Stimulated activated CD8-positive, alpha-beta memory T cell treated with anti-CD3 and anti-CD28 coated beads, Interleukin-2, amount 100 ng/mL, for 48 hours (primary cell): ENCODE data around the gene BRD3OS.
"Not testable (repeated sequence)": the region's sequence is repeated elsewhere in the genome, so short reads cannot be mapped to it uniquely, and the experiment has no call there.

Source experiments
- DNase-seq, 2 donors: peaks; one replicate each; pipeline ENCODE4 v3.0.0-alpha.2; 2020; ENCODE audit warnings: low read depth in 2 of 2

Gene BRD3OS

DNA sequence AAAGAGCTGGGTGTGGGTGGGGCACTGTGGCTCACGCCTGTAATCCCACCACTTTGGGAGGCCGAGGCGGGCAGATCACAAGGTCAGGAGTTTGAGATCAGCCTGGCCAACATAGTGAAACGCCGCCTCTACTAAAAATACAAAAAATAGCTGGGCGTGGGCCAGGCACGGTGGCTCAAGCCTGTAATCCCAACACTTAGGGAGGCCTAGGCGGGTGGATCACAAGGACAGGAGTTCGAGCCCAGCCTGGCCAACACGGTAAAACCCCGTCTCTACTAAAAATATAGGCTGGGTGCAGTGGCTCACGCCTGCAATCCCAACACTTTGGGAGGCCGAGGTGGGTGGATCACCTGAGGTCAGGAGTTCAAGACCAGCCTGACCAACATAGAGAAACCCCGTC, 36.5 kb upstream of the BRD3OS start:
- DNase-seq = not testable (repeated sequence)

DNA sequence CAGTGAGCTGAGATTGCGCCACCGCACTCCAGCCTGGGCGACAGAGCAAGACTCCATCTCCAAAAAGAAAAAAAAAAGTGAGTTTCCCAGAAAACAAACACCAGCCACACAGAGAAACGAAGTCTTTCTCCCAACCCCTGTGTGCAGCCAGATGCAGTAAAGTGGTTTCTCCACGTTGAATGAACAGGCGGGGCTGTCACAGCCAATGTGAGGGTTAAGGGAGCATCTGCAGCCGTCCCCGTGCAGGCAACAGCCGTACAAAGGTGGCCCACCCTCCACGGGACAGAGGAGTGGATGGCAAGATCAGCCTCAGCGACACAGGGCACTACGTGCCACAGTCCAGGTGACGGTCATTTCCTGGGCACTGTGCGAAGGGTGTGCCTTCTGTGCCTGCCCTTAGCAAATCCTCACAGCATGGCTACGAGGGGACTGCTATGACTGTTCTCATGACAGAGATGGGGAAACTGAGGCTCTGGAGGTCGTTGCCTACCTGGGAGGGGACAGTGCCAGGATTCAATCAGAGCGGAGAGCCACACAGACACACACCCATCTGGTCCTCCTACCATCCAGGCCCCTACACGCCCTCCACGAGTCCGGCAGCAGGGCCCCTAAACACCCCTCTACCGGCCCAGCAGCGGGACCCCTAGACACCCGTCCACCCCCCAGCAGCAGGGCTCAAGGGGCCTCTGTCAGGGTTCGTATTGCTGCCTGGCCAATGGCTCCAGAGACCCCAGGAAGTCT, 35.5 kb upstream of the BRD3OS start:
- no peak for DNase-seq

- no peak for DNase-seq
These were observed 34.7 kb upstream of the BRD3OS start for GRCh38 chr9:133990366-133991213.

DNA sequence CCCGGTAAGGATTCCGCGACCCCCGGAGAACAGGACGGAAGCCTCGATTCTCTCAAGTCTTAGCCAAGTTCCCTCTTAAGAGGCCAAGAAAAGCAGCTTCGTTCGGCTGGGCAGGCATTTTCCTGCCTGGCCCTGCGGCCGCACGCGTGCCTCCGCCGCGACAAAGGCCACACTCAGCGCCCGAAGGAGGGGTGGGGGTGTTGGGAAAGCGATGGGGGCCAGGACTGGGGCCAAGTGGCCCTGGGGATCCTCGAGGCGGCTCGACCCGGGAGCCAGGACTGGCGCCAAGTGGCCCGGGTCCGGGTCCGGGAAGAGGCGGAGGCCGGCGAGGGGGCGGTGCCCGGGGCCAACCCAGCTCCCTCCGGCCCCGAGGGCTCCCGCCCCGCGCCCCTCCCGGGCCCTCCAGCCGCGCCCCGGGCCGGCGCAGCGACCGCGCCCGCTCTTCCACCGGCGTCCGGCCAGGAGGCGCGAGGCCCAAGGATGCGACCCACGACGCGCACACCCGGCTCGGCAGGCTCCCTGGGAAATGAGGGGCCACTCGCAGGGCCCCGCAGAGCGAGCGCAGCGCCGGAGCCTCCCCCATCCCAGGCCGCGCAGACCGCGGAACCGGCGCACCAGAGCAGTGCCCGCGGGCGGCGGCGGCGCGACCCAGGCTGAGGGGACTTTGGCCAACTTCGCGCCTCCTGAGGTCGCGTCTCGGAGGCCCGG, 33.9 kb upstream of the BRD3OS start:
- no peak for DNase-seq

- peak; percentile 26 to 32 for DNase-seq
These were observed 33.1 kb upstream of the BRD3OS start, which contains the start of gene VAV2 for GRCh38 chr9:133991964-133992779. TSS of gene VAV2 (minus strand) at chr9:133992324. CDS start at chr9:133992278, 46 bp downstream.

GRCh38 chr9:133992780-133993634, 32.3 kb upstream of the BRD3OS start:
- DNase-seq = peak; percentile 67 to 70

- DNase-seq = no peak
These were observed 31.5 kb upstream of the BRD3OS start for GRCh38 chr9:133993635-133994253.

DNA sequence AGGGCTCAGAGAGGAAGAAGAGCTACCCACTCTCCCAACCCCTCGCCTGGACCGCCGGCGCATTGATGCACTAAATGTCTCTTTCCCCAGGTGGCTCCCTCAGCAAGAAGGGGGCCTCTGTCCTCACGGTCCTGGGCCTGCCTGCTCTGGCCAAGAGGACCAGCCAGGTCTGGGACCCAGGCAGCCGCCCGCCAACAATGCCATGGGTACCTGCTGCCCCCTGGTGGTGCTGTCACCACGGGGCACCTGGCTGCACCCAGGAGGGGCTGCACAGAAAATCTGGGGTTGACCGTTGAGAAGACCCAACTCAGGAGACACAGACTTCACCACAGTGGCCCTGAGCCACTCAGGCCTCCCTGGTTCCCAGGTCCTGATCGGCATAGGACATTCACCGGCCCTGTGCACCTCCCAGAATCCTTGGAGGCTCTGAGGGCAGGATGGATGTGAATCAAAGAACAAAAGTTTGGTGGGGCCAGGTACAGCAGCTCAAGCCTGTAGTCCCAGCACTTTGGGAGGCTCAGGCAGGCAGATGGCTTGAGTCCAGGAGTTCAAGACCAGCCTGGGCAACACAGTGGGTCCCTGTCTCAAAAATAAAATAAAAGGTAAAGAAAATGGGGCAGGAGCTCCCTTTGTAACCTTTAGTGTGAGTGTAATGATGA, 30.8 kb upstream of the BRD3OS start:
- peak; percentile 69 to 72 for DNase-seq

- DNase-seq = no peak
These were observed 30.0 kb upstream of the BRD3OS start for GRCh38 chr9:133995012-133995896.

GRCh38 chr9:133996531-133997520, 28.5 kb upstream of the BRD3OS start:
- no peak for DNase-seq

- no peak for DNase-seq
These were observed 27.7 kb upstream of the BRD3OS start for GRCh38 chr9:133997584-133997983.

GRCh38 chr9:133998915-133999595, 26.2 kb upstream of the BRD3OS start:
- DNase-seq = no peak

DNA sequence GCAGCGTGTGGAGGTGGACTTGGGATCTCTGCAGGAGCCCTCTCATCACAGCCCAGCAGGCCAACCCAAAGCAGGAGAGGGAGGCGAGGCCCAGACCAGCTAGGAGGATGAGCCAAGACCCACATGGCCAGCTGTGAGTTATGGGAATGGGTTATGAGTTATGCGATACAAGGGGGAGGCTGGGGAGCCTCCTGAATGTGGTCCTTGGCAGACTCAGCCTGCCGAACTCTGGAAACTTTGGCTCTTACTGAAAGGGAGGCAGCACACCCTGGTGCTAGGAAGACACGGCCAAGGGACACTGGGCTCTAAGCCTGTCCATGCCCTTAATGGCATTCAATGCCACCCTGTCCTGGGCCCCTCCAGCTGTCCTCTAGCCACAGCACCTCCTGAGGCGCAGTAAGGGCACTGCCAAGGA, 25.4 kb upstream of the BRD3OS start:
- no peak for DNase-seq

DNA sequence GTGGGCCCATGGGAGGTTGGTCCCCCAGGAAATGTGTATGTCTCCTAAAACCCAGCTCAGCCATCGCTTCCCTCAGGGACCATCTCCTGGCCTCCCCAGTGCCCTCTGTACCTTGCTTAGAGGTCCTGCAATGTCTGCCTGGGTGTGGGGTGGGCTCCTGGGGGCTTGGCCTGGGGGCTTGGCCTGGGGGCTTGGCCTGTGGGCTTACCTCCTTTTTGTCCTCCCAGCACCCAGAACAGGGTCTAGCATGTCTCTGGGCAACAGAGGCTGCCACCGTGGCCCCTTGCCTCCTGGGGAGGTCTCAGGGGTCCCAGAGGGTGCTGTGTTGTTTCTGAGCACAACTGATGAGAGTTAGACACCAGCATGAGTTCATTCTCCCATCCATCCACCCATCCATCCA, 22.5 kb upstream of the BRD3OS start:
- no peak for DNase-seq

DNA sequence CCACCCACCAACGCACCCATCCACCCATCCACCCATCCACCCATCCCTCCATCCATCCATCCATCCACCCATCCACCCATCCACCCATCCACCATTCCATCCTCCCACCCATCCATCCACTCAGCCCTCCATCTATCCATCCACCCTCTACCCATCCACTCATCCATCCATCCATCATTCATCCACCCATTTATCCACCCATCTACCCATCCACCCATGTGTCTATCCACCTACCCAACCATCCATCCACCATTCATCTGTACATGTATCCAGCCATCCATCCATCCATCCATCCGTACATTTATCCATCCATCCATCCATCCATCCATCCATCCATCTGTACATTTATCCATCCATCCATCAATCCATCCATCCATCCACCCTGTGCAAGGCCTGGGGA, 22.0 kb upstream of the BRD3OS start:
- DNase-seq = no peak

DNA sequence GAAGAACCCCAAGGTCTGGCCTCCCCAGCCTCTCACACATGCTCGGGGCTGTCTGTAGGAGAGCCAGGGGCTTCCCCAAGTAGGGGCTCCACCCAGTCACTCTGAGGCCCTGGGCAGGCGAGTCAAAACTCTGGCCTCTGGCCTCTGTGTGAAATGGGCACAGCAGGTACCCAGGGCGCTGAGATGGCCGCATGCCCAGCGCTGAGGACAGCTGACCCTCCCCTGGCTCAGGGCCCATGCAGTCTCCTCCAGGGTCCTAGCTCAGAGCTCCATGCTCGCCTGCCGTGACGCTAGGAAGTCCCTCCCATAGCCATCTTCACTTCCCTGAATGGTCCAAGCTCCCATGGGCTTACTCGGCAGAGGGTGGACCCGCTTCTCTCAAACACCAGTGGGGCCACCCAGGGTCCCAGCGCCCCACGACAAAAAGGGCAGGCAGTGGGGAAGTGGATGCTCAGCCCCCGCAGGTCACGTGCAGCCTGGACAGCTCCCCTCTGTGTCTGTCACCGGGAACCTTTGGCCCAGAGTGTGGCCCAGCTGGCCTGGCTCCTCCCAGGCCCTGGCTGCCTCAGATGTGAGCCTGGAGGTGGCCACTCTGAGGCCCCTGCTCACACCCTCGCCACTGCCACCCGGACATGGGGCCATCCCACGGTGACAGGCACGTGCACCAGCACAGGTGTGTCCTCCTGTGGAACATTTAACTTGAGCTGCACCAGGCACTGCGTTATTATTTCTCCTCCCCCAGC, 21.0 kb upstream of the BRD3OS start:
- DNase-seq = no peak
